GM12878 (cell line): ENCODE data around the gene ERCC5. TPM values are rescaled to one million over a fixed set of nuclear protein-coding genes. Genes with fewer than 3 reads are reported as not detected.

ENCODE experiments used
- ATAC-seq: fragments of 200-7000 bp; cut with Tn5 transposase; 3 replicates; pipeline ENCODE4 v1.9.1; 2020; ENCODE audit warnings: mild to moderate bottlenecking, moderate library complexity
- BruUV-seq: library from RNA; stranded (reverse); fragments of 400-500 nt; replicated peaks from 2 replicates; lab custom pipeline; 2021; lab: Mats Ljungman, UMichigan
- CTCF ChIA-PET: fragments of 300-600 bp; sonication (Branson Sonifier 250); formaldehyde crosslinking; extraction: SDS; loops from one replicate; lab custom pipeline; 2021; ENCODE audit warnings: inconsistent platforms; lab: Yijun Ruan, JAX
- POLR2A ChIA-PET: fragments of 350-600 bp; formaldehyde crosslinking; extraction: SDS; loops from one replicate; lab custom pipeline; 2021; ENCODE audit warnings: inconsistent platforms; lab: Charles Lee
- RAD21 ChIA-PET: fragments of 300-600 bp; sonication (Branson Sonifier 250); formaldehyde crosslinking; loops from one replicate; lab custom pipeline; 2023; ENCODE audit warnings: antibody characterized with exemption; ENCODE audit not compliant: unreplicated experiment; lab: Charles Lee
- SMC1A ChIA-PET: fragments of 300-600 bp; sonication (Branson Sonifier 250); formaldehyde crosslinking; loops from one replicate; lab custom pipeline; 2023; ENCODE audit not compliant: unreplicated experiment, uncharacterized antibody; lab: Charles Lee
- DNase-seq: peaks from one replicate; pipeline ENCODE4 v3.0.0-alpha.2; 2011; ENCODE audit warnings: low read depth, low spot score
- FAIRE-seq: peaks from 3 replicates; lab custom pipeline; 2011; peaks lifted over from hg19 to GRCh38; lab: Jason Lieb, UNC
- H2AFZ ChIP-seq: 2 replicates; pipeline ENCODE4 v1.6.0; 2011; ENCODE audit warnings: low read depth, low read length, control low read depth; ENCODE audit not compliant: control insufficient read depth
- H3K27ac ChIP-seq: 2 replicates; pipeline ENCODE4 v1.5.1; 2011; ENCODE audit warnings: control low read depth; ENCODE audit not compliant: control insufficient read depth, insufficient read depth
- H3K27me3 ChIP-seq, 2 experiments: replicated peaks in 1 of 2; 2 replicates each; pipeline versions ENCODE4 v1.6.0 to v1.6.1; 2011; ENCODE audit warnings: low read length in 1 of 2; ENCODE audit not compliant: control insufficient read depth in 2 of 2, insufficient read depth in 2 of 2
- H3K36me3 ChIP-seq, 2 experiments: 2 replicates each; pipeline ENCODE4 v1.5.1; 2011; ENCODE audit warnings: low read length in 1 of 2; ENCODE audit not compliant: control insufficient read depth in 2 of 2, insufficient read depth in 2 of 2
- H3K4me1 ChIP-seq: 2 replicates; pipeline ENCODE4 v1.6.1; 2011; ENCODE audit warnings: mild to moderate bottlenecking, low read length, moderate library complexity, mixed read lengths; ENCODE audit not compliant: control insufficient read depth, insufficient read depth
- H3K4me2 ChIP-seq: 2 replicates; pipeline ENCODE4 v1.6.0; 2011; ENCODE audit warnings: control low read depth; ENCODE audit not compliant: control insufficient read depth, insufficient read depth
- H3K4me3 ChIP-seq: fragments of 200-600 bp; sonication (generic); 2 replicates; pipeline ENCODE4 v1.5.1; 2016
- H3K79me2 ChIP-seq: 2 replicates; pipeline ENCODE4 v1.6.0; 2011; ENCODE audit warnings: low read length; ENCODE audit not compliant: control insufficient read depth, insufficient read depth
- H3K9ac ChIP-seq: 2 replicates; pipeline ENCODE4 v1.8.0; 2011; ENCODE audit warnings: low read length, control low read depth, mixed read lengths; ENCODE audit not compliant: control insufficient read depth, insufficient read depth
- H3K9me3 ChIP-seq: replicated peaks from 3 replicates; pipeline ENCODE4 v1.5.1; 2011; ENCODE audit warnings: mild to moderate bottlenecking, low read length; ENCODE audit not compliant: control insufficient read depth, insufficient read depth
- H4K20me1 ChIP-seq: 2 replicates; pipeline ENCODE4 v1.6.0; 2011; ENCODE audit not compliant: control insufficient read depth, insufficient read depth
- BCLAF1 ChIP-seq: fragments of 450-650 bp; IDR thresholded peaks from 2 replicates; pipeline ENCODE4 v1.6.1; 2017; ENCODE audit warnings: antibody characterized with exemption, mild to moderate bottlenecking, moderate library complexity
- EZH2 ChIP-seq: IDR thresholded peaks from 2 replicates; pipeline ENCODE4 v1.6.1; 2012; ENCODE audit warnings: low read depth, mild to moderate bottlenecking, control low read depth, inconsistent platforms, low read length, borderline replicate concordance; ENCODE audit not compliant: control insufficient read depth
- KAT2A ChIP-seq: conservative IDR thresholded peaks from 2 replicates; pipeline ENCODE4 v1.6.1; 2011; ENCODE audit warnings: low read depth, low read length; ENCODE audit not compliant: control insufficient read depth
- POU2F2 ChIP-seq: IDR thresholded peaks from 3 replicates; pipeline ENCODE4 v1.6.1; 2011; ENCODE audit warnings: low read depth, mild to moderate bottlenecking, low read length, borderline replicate concordance
- RB1 ChIP-seq: fragments of 450-650 bp; formaldehyde crosslinking; IDR thresholded peaks from 2 replicates; pipeline ENCODE4 v1.6.1; 2017; ENCODE audit warnings: mild to moderate bottlenecking, borderline replicate concordance
- RELB ChIP-seq: fragments of 450-650 bp; IDR thresholded peaks from 2 replicates; pipeline ENCODE4 v1.6.1; 2017; ENCODE audit warnings: low read depth, mild to moderate bottlenecking, moderate library complexity
- SMARCA5 ChIP-seq: fragments of 450-650 bp; IDR thresholded peaks from 2 replicates; pipeline ENCODE4 v1.6.1; 2017; ENCODE audit warnings: mild to moderate bottlenecking
- SMC3 ChIP-seq: IDR thresholded peaks from 2 replicates; pipeline ENCODE4 v1.6.1; 2011; ENCODE audit warnings: low read length, improper control_type of control experiment, borderline replicate concordance
- SRF ChIP-seq, 2 experiments: IDR thresholded peaks; 2 replicates each; pipeline ENCODE4 v1.6.1; 2011; ENCODE audit warnings: low read depth in 2 of 2, low read length in 2 of 2, mild to moderate bottlenecking in 1 of 2, moderate library complexity in 1 of 2
- YBX1 ChIP-seq: fragments of 450-650 bp; IDR thresholded peaks from 2 replicates; pipeline ENCODE4 v1.6.1; 2016; ENCODE audit warnings: antibody characterized with exemption
- ZNF24 ChIP-seq: fragments of 450-650 bp; IDR thresholded peaks from 2 replicates; pipeline ENCODE4 v1.6.1; 2017; ENCODE audit warnings: antibody characterized with exemption, mild to moderate bottlenecking
- WGBS: methylation state at CpG from one replicate; pipeline ENCODE4 v1.1.6; 2016; ENCODE audit warnings: low lambda C conversion rate; ENCODE audit not compliant: insufficient replicate concordance, insufficient coverage; ENCODE audit errors: missing lambda C conversion rate; 5-methylcytosine and 5-hydroxymethylcytosine counted together
- in situ Hi-C: fragments of 300-500 bp; cut with MboI; formaldehyde crosslinking; loops from 9 replicates; pipeline ENCODE4 v1.14.3; 2018; ENCODE audit warnings: mixed read lengths
- intact Hi-C: fragments of 100-400 bp; cut with micrococcal nuclease; formaldehyde crosslinking; loops from one replicate; pipeline ENCODE4 v1.14.2; 2022; ENCODE audit not compliant: unreplicated experiment
- polyA plus RNA-seq, 11 experiments: library from polyadenylated mRNA; depleted of rRNA in 4 of 11; unstranded in 6 of 11; stranded (reverse) in 5 of 11; fragments of >200 nt; fragmentation: Nextera tagmentation in 4 of 11; fragmentation: Illumina TruSeq in 1 of 11; extraction: Ambion mirVana in 4 of 11; extraction: Trizol in 1 of 11; gene quantifications; 1 replicate in 1 of 11; 2 replicates in 10 of 11; pipeline versions ENCODE4 v1.2.1 to v1.2.3, GENCODE V29; 2011 to 2016; ENCODE audit warnings: inconsistent platforms in 2 of 11, missing spikeins in 2 of 11, low read depth in 1 of 11
- total RNA-seq, 4 experiments: library from RNA; depleted of rRNA in 3 of 4; stranded (reverse); fragments of >200 nt in 3 of 4; fragmentation: Illumina TruSeq in 1 of 4; extraction: Trizol in 1 of 4; gene quantifications; 2 replicates each; pipeline versions ENCODE4 v1.2.1 to v1.2.3, GENCODE V29; 2013 to 2021

Gene ERCC5
- total and polyA plus RNA-seq, 10 of the 15 experiments (the other 5 are each of a cell fraction or from before 2014, with no cell fraction given) = 11.7 to 59.2 (median 41.6) TPM

- BruUV-seq = no TSS peak
- POLR2A ChIA-PET = interaction anchor here (0.6 kb wide), 1 partner anchor 172 kb away, joined by 4 read pairs; no protein-coding TSS in a partner anchor
- intact Hi-C loops (no loop called here), in situ Hi-C loops (no loop called here)
- no peak overlapping the region for H3K4me3 ChIP-seq
- peaks cover 4% of the 10 kb centered on the region; the same call in 1 of the 2 replicates for H3K4me1 ChIP-seq
- H3K27me3 ChIP-seq = no peaks in the 10 kb centered on the region
- ATAC-seq (no peak), DNase-seq (no peak), FAIRE-seq (no peak)
- RAD21 ChIA-PET = no interaction called here
- no peaks in the 10 kb centered on the region for H3K36me3 ChIP-seq
- H3K27ac ChIP-seq = no peak overlapping the region
- TF ChIP-seq RELB (no peak), EZH2 (no peak), YBX1 (no peak), RB1 (no peak), BCLAF1 (no peak), SMC3 (no peak), POU2F2 (no peak), SRF (IDR thresholded peaks at IDR 0.05; ENCODE audit: low read depth in 2 of 2, low read length in 2 of 2) (no peak), SMARCA5 (no peak), ZNF24 (no peak), KAT2A (no peak)
- no peaks in the 10 kb centered on the region for H3K79me2 ChIP-seq
- no peak overlapping the region for H3K4me2 ChIP-seq
- H3K9ac ChIP-seq = no peak overlapping the region
- CTCF ChIA-PET = interaction anchor here (0.8 to 1.3 kb wide), 3 partner anchors 237 to 897 kb away, joined by 3 to 5 read pairs (median 3); no protein-coding TSS in a partner anchor
- no peaks in the 10 kb centered on the region for H4K20me1 ChIP-seq
- SMC1A ChIA-PET = no interaction called here
- no peaks in the 10 kb centered on the region for H3K9me3 ChIP-seq
- no peak overlapping the region for H2AFZ ChIP-seq
- 66% methylated on average over 8 of the region's 12 CpGs for WGBS
These were observed 57.0 kb downstream of the ERCC5 start for GRCh38 chr13:102902789-102903347.
